NCI-H748 (cell line): ENCODE data around the gene MAGI2.

ENCODE experiments used
- DNase-seq: peaks from one replicate; lab custom pipeline; 2025; ENCODE audit not compliant: unreplicated experiment; lab: John Stamatoyannopoulos, UW

MAGI2 gene

GRCh38 chr7:78684201-78684600 is 769.3 kb downstream of the MAGI2 start:
- DNase-seq: no peak

GRCh38 chr7:78683566-78683965 is 769.9 kb downstream of the MAGI2 start:
- DNase-seq: no peak

GRCh38 chr7:78679112-78679876 is 774.2 kb downstream of the MAGI2 start:
- DNase-seq: no peak

- no peak for DNase-seq
Observed at GRCh38 chr7:78677391-78677790, 776.1 kb downstream of the MAGI2 start.

GRCh38 chr7:78675511-78675910 is 778.0 kb downstream of the MAGI2 start:
- no peak for DNase-seq

GRCh38 chr7:78673272-78673671 is 780.2 kb downstream of the MAGI2 start:
- DNase-seq: no peak

- DNase-seq: no peak
Observed at GRCh38 chr7:78662939-78663338, 790.5 kb downstream of the MAGI2 start.

GRCh38 chr7:78649976-78650375 is 803.5 kb downstream of the MAGI2 start:
- no peak for DNase-seq

GRCh38 chr7:78649236-78649635 is 804.2 kb downstream of the MAGI2 start:
- DNase-seq: no peak

GRCh38 chr7:78642751-78643150 is 810.7 kb downstream of the MAGI2 start:
- DNase-seq: no peak

GRCh38 chr7:78638364-78638763 is 815.1 kb downstream of the MAGI2 start:
- DNase-seq: no peak

- no peak for DNase-seq
Observed at GRCh38 chr7:78636727-78637126, 816.7 kb downstream of the MAGI2 start.

GRCh38 chr7:78635026-78635793 is 818.3 kb downstream of the MAGI2 start:
- DNase-seq: peak; percentile 20

GRCh38 chr7:78634093-78634492 is 819.4 kb downstream of the MAGI2 start:
- DNase-seq: no peak

- no peak for DNase-seq
Observed at GRCh38 chr7:78620920-78621319, 832.5 kb downstream of the MAGI2 start.

- no peak for DNase-seq
Observed at GRCh38 chr7:78616539-78616938, 836.9 kb downstream of the MAGI2 start.

- no peak for DNase-seq
Observed at GRCh38 chr7:78609281-78609680, 844.2 kb downstream of the MAGI2 start.

GRCh38 chr7:78607099-78607498 is 846.4 kb downstream of the MAGI2 start:
- DNase-seq: peak; percentile 47

GRCh38 chr7:78605119-78605518 is 848.3 kb downstream of the MAGI2 start:
- no peak for DNase-seq

GRCh38 chr7:78601728-78602127 is 851.7 kb downstream of the MAGI2 start:
- no peak for DNase-seq

GRCh38 chr7:78594156-78594555 is 859.3 kb downstream of the MAGI2 start:
- no peak for DNase-seq

GRCh38 chr7:78588393-78588792 is 865.1 kb downstream of the MAGI2 start:
- no peak for DNase-seq
